Mesendoderm (in vitro differentiated cells): Measurements from ENCODE around the gene KCNAB2.

Experiments
- DNase-seq: peaks from one replicate; pipeline ENCODE4 v3.0.0; 2013
- H2AK5ac ChIP-seq: 2 replicates; pipeline ENCODE4 v1.6.1; 2013; ENCODE audit warnings: low read length, inconsistent platforms
- H2BK120ac ChIP-seq: 2 replicates; pipeline ENCODE4 v1.6.1; 2013; ENCODE audit warnings: low read depth, mild to moderate bottlenecking, low read length, moderate library complexity, mixed read lengths
- H2BK15ac ChIP-seq: replicated peaks from 2 replicates; pipeline ENCODE4 v1.6.1; 2013; ENCODE audit warnings: low read depth, mild to moderate bottlenecking, moderate library complexity
- H2BK5ac ChIP-seq: 2 replicates; pipeline ENCODE4 v1.6.1; 2013; ENCODE audit warnings: low read length, inconsistent platforms
- H3K18ac ChIP-seq: 2 replicates; pipeline ENCODE4 v1.6.1; 2013; ENCODE audit warnings: mild to moderate bottlenecking, low read length, mixed read lengths
- H3K23ac ChIP-seq: one replicate; pipeline ENCODE4 v1.6.1; 2013; ENCODE audit warnings: low read length
- H3K27ac ChIP-seq: 2 replicates; pipeline ENCODE4 v1.5.1; 2013; ENCODE audit warnings: low read depth, mild to moderate bottlenecking, inconsistent platforms, low read length, moderate library complexity
- H3K27me3 ChIP-seq: 2 replicates; pipeline ENCODE4 v1.6.1; 2013; ENCODE audit warnings: low read length, control low read depth, mild to moderate bottlenecking, inconsistent platforms; ENCODE audit not compliant: insufficient read depth, poor library complexity
- H3K36me3 ChIP-seq: 2 replicates; pipeline ENCODE4 v1.6.1; 2013; ENCODE audit warnings: low read length, inconsistent platforms; ENCODE audit not compliant: control insufficient read depth, insufficient read depth
- H3K4ac ChIP-seq: one replicate; pipeline ENCODE4 v1.6.1; 2013; ENCODE audit warnings: low read depth, mild to moderate bottlenecking, low read length, moderate library complexity
- H3K4me1 ChIP-seq: 2 replicates; pipeline ENCODE4 v1.6.1; 2013; ENCODE audit warnings: low read depth, low read length, inconsistent platforms; ENCODE audit not compliant: control insufficient read depth
- H3K4me2 ChIP-seq: 2 replicates; pipeline ENCODE4 v1.6.1; 2013; ENCODE audit warnings: low read length
- H3K4me3 ChIP-seq: 2 replicates; pipeline ENCODE4 v1.5.1; 2013; ENCODE audit warnings: mild to moderate bottlenecking, low read length
- H3K56ac ChIP-seq: one replicate; pipeline ENCODE4 v1.6.1; 2013; ENCODE audit warnings: low read length
- H3K79me1 ChIP-seq: 2 replicates; pipeline ENCODE4 v1.6.1; 2013; ENCODE audit warnings: low read length, inconsistent platforms
- H3K79me2 ChIP-seq: 2 replicates; pipeline ENCODE4 v1.6.1; 2013; ENCODE audit warnings: mild to moderate bottlenecking, low read length; ENCODE audit not compliant: control insufficient read depth, insufficient read depth
- H3K9ac ChIP-seq: 2 replicates; pipeline ENCODE4 v1.6.1; 2013; ENCODE audit warnings: low read length, inconsistent platforms
- H4K5ac ChIP-seq: one replicate; pipeline ENCODE4 v1.6.1; 2013; ENCODE audit warnings: low read length
- H4K8ac ChIP-seq: one replicate; pipeline ENCODE4 v1.6.1; 2013; ENCODE audit warnings: low read depth, mild to moderate bottlenecking, control low read depth, low read length, moderate library complexity
- WGBS: extraction: QIAGEN DNeasy Blood & Tissue Kit; methylation state at CpG from one replicate; pipeline ENCODE4 v1.1.7; 2013; ENCODE audit warnings: low lambda C conversion rate, missing lambda C conversion rate; ENCODE audit not compliant: insufficient coverage; ENCODE audit errors: extremely low coverage; 5-methylcytosine and 5-hydroxymethylcytosine counted together

The KCNAB2 gene

GRCh38 chr1:6098303-6099215 is 52.9 kb downstream of the KCNAB2 start:
- H2BK120ac ChIP-seq: no peak overlapping the region
- WGBS: no CpG with 5 or more reads among the region's 24 CpGs

GRCh38 chr1:6099297-6099696 is 53.6 kb downstream of the KCNAB2 start:
- Histone ChIP-seq H3K27ac (no peak overlapping the region), H3K4ac (no peak overlapping the region), H3K27me3 (no peaks in the 10 kb centered on the region), H3K18ac (no peak overlapping the region), H2BK5ac (no peak overlapping the region), H3K36me3 (no peaks in the 10 kb centered on the region), H3K79me1 (no peaks in the 10 kb centered on the region), H2BK15ac (no peak overlapping the region), H4K8ac (no peak overlapping the region), H3K23ac (no peak overlapping the region), H3K4me2 (no peak overlapping the region), H3K79me2 (no peaks in the 10 kb centered on the region), H3K9ac (no peak overlapping the region), H4K5ac (no peak overlapping the region), H2BK120ac (no peak overlapping the region), H3K4me1 (no peaks in the 10 kb centered on the region), H3K4me3 (no peak overlapping the region), H3K56ac (no peak overlapping the region), H2AK5ac (no peak overlapping the region)
- DNase-seq: no peak
- no CpG with 5 or more reads among the region's 15 CpGs for WGBS

More at GRCh38 chr1:6098303-6099215, 52.9 kb downstream of the KCNAB2 start:
- H3K56ac ChIP-seq: no peak overlapping the region
- no peak overlapping the region for H3K9ac ChIP-seq
- H2BK5ac ChIP-seq: no peak overlapping the region
- no peak overlapping the region for H4K8ac ChIP-seq
- H3K4me3 ChIP-seq: no peak overlapping the region
- no peak for DNase-seq
- H3K4me1 ChIP-seq: no peaks in the 10 kb centered on the region
- no peak overlapping the region for H3K27ac ChIP-seq
- no peak overlapping the region for H4K5ac ChIP-seq
- H2BK15ac ChIP-seq: no peak overlapping the region
- no peak overlapping the region for H2AK5ac ChIP-seq
- H3K18ac ChIP-seq: no peak overlapping the region
- no peaks in the 10 kb centered on the region for H3K79me1 ChIP-seq
- no peak overlapping the region for H3K4ac ChIP-seq
- H3K23ac ChIP-seq: no peak overlapping the region
- H3K4me2 ChIP-seq: no peak overlapping the region
- no peaks in the 10 kb centered on the region for H3K27me3 ChIP-seq
- H3K36me3 ChIP-seq: no peaks in the 10 kb centered on the region
- H3K79me2 ChIP-seq: no peaks in the 10 kb centered on the region

- Histone ChIP-seq H3K79me1 (no peaks in the 10 kb centered on the region), H2BK5ac (no peak overlapping the region), H3K27me3 (no peaks in the 10 kb centered on the region), H3K36me3 (no peaks in the 10 kb centered on the region), H4K8ac (no peak overlapping the region), H3K4me2 (no peak overlapping the region), H2BK15ac (no peak overlapping the region), H3K23ac (no peak overlapping the region), H3K27ac (no peak overlapping the region), H2AK5ac (no peak overlapping the region), H3K18ac (no peak overlapping the region), H3K4me1 (no peaks in the 10 kb centered on the region), H3K79me2 (no peaks in the 10 kb centered on the region), H3K9ac (no peak overlapping the region), H3K4me3 (no peak overlapping the region), H4K5ac (no peak overlapping the region), H2BK120ac (no peak overlapping the region), H3K4ac (no peak overlapping the region), H3K56ac (no peak overlapping the region)
- WGBS: no CpG with 5 or more reads among the region's 27 CpGs
- DNase-seq: no peak
These were observed 54.4 kb downstream of the KCNAB2 start for GRCh38 chr1:6099787-6100765.

GRCh38 chr1:6100861-6101783 is 55.4 kb downstream of the KCNAB2 start:
- Histone ChIP-seq H4K5ac (no peak overlapping the region), H3K18ac (no peak overlapping the region), H3K27ac (no peak overlapping the region), H3K4ac (no peak overlapping the region), H2BK5ac (no peak overlapping the region), H4K8ac (no peak overlapping the region), H3K23ac (no peak overlapping the region), H2AK5ac (no peak overlapping the region), H3K4me2 (no peak overlapping the region), H2BK15ac (no peak overlapping the region), H3K79me2 (no peaks in the 10 kb centered on the region), H3K4me1 (no peaks in the 10 kb centered on the region), H3K79me1 (no peaks in the 10 kb centered on the region), H3K36me3 (no peaks in the 10 kb centered on the region), H2BK120ac (no peak overlapping the region), H3K4me3 (no peak overlapping the region), H3K9ac (no peak overlapping the region), H3K27me3 (no peaks in the 10 kb centered on the region), H3K56ac (no peak overlapping the region)
- WGBS: no CpG with 5 or more reads among the region's 23 CpGs
- no peak for DNase-seq

GRCh38 chr1:6101826-6102531 is 56.3 kb downstream of the KCNAB2 start:
- no peak overlapping the region for H3K56ac ChIP-seq
- H3K4me3 ChIP-seq: no peak overlapping the region
- WGBS: no CpG with 5 or more reads among the region's 25 CpGs
- H3K27me3 ChIP-seq: no peaks in the 10 kb centered on the region
- H3K18ac ChIP-seq: no peak overlapping the region
- no peak overlapping the region for H3K27ac ChIP-seq
- DNase-seq: no peak
- H3K4ac ChIP-seq: no peak overlapping the region
- no peaks in the 10 kb centered on the region for H3K4me1 ChIP-seq
- H3K79me2 ChIP-seq: no peaks in the 10 kb centered on the region
- no peak overlapping the region for H2BK5ac ChIP-seq
- H3K9ac ChIP-seq: no peak overlapping the region
- no peaks in the 10 kb centered on the region for H3K79me1 ChIP-seq
- H2BK15ac ChIP-seq: no peak overlapping the region
- H3K4me2 ChIP-seq: no peak overlapping the region
- no peak overlapping the region for H4K8ac ChIP-seq
- no peaks in the 10 kb centered on the region for H3K36me3 ChIP-seq
- H4K5ac ChIP-seq: no peak overlapping the region
- no peak overlapping the region for H2BK120ac ChIP-seq
- H2AK5ac ChIP-seq: no peak overlapping the region
- no peak overlapping the region for H3K23ac ChIP-seq
